Urinary bladder (tissue), 4 donors: ENCODE measurements around the gene MACIR. TPM values are rescaled to one million over a fixed set of nuclear protein-coding genes. Genes with fewer than 3 reads are reported as not detected.
A peak's percentile ranks its signal among the peaks of the same experiment; 100 is the strongest.

Source experiments
- DNase-seq: peaks from one replicate; pipeline ENCODE4 v3.0.0-alpha.2; 2015; ENCODE audit errors: extremely low spot score
- H3K27ac ChIP-seq: one replicate; pipeline ENCODE4 v1.5.1; 2013; ENCODE audit warnings: low read depth, mild to moderate bottlenecking, moderate library complexity
- H3K36me3 ChIP-seq: one replicate; pipeline ENCODE4 v1.6.1; 2013; ENCODE audit warnings: mild to moderate bottlenecking, moderate library complexity; ENCODE audit not compliant: insufficient read depth
- H3K4me1 ChIP-seq: one replicate; pipeline ENCODE4 v1.6.1; 2013; ENCODE audit warnings: mild to moderate bottlenecking, moderate library complexity; ENCODE audit not compliant: insufficient read depth
- H3K4me3 ChIP-seq: one replicate; pipeline ENCODE4 v1.5.1; 2013; ENCODE audit warnings: low read depth, low read length
- WGBS: extraction: QIAGEN DNeasy Blood & Tissue Kit; methylation state at CpG from one replicate; pipeline ENCODE4 v1.1.7; 2013; 5-methylcytosine and 5-hydroxymethylcytosine counted together
- polyA plus RNA-seq: library from polyadenylated mRNA; stranded (reverse); fragments of 200-250 nt; gene quantifications from one replicate; pipeline ENCODE4 v1.2.3, GENCODE V29; 2013
- total RNA-seq: library from RNA; depleted of rRNA; stranded (reverse); fragments of >200 nt; gene quantifications from one replicate; pipeline ENCODE4 v1.2.3, GENCODE V29; 2014
- donor health status: healthy with polysubstance abuse.
- donor health status: healthy.

The MACIR gene
- total and polyA plus RNA-seq, 2 donors = 3.5 to 10.2 TPM

- H3K4me1 ChIP-seq = no peaks in the 10 kb centered on the region
- 4% methylated on average over 20 of the region's 20 CpGs for WGBS
- H3K36me3 ChIP-seq = no peaks in the 10 kb centered on the region
- H3K27ac ChIP-seq = no peak overlapping the region
- no peak for DNase-seq
- peak overlapping the region; percentile 71 for H3K4me3 ChIP-seq
Observed at GRCh38 chr5:103259705-103260355, 1.3 kb downstream of the MACIR start.

GRCh38 chr5:103260951-103261350 is 2.4 kb downstream of the MACIR start:
- Histone ChIP-seq H3K27ac (no peak overlapping the region), H3K4me1 (no peaks in the 10 kb centered on the region), H3K36me3 (no peaks in the 10 kb centered on the region), H3K4me3 (no peak overlapping the region)
- DNase-seq = no peak
- 56% methylated on average over 3 of the region's 3 CpGs for whole genome bisulfite sequencing

- no peaks in the 10 kb centered on the region for H3K4me1 ChIP-seq
- H3K4me3 ChIP-seq = no peak overlapping the region
- DNase-seq = no peak
- no peaks in the 10 kb centered on the region for H3K36me3 ChIP-seq
- WGBS = 73% methylated on average over 1 of the region's 1 CpG
- H3K27ac ChIP-seq = no peak overlapping the region
Observed at GRCh38 chr5:103262422-103262871, 3.9 kb downstream of the MACIR start.

DNA sequence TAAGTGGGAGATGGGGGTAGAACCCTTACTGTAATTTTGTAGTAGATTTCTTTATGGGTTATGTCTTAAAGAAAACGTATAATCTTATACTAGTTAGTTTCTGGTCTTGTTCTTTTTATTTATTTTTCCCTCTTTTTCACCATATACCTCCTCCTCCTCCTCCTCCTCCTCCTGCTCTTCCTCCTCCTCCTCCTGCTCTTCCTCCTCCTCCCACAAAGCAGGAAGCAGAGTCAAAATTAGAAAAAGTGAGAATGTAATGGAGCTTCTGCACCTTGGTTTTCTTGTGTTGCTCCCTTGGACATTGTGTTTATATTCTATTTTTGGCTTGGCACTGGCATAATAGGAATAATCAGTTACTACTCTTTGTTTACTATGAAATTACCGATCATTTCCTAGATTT is 4.5 kb downstream of the MACIR start:
- Histone ChIP-seq H3K4me3 (no peak overlapping the region), H3K27ac (no peak overlapping the region), H3K36me3 (no peaks in the 10 kb centered on the region), H3K4me1 (no peaks in the 10 kb centered on the region)
- 55% methylated on average over 2 of the region's 2 CpGs for WGBS
- DNase-seq = no peak

DNA sequence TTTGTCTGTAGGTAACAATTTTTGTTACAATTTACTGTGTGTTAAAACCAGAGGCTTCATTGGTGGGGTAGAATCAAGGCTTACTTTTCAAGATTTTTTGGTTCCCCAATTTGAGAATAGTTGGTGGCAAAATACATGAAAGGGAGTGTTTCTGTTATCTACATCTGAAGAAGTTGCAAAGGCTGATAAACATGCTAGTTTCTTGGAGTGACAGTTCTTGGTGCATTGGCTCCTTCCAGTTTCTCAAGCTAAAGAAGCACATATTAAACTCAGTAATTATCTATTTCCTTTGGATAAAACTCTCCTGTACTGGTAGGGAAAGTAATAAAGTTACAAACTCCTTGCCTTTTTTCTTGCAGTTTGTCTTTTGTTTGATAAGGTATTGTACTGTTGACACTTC is 5.9 kb downstream of the MACIR start:
- no peak overlapping the region for H3K4me3 ChIP-seq
- no peaks in the 10 kb centered on the region for H3K4me1 ChIP-seq
- H3K36me3 ChIP-seq = no peaks in the 10 kb centered on the region
- DNase-seq = no peak
- H3K27ac ChIP-seq = no peak overlapping the region

DNA sequence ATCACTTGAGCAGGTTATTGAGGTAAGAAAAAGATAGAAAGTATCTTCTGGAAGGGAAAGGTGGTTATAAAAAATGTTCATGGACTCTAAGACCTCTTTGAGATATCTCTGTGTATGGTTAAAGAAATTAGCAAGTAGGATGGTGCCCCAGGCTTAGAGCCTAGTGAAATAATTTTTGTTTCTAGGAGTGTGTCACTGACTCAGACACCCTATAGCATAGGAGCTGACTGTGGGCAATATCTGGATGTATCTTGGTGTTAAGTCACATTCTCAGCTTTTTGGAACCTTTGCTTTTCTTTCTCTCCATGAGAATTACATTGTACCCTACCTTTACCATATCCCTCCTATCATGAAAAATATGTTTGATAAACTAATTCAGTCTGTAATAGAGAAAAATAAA is 12.0 kb downstream of the MACIR start:
- no peaks in the 10 kb centered on the region for H3K36me3 ChIP-seq
- no peak overlapping the region for H3K27ac ChIP-seq
- H3K4me3 ChIP-seq = no peak overlapping the region
- DNase-seq = no peak
- no peaks in the 10 kb centered on the region for H3K4me1 ChIP-seq

- DNase-seq = no peak
- Histone ChIP-seq H3K36me3 (no peaks in the 10 kb centered on the region), H3K27ac (no peak overlapping the region), H3K4me3 (no peak overlapping the region), H3K4me1 (no peaks in the 10 kb centered on the region)
- WGBS = 71% methylated on average over 2 of the region's 2 CpGs
Observed at GRCh38 chr5:103271570-103272289, 13.2 kb downstream of the MACIR start.

DNA sequence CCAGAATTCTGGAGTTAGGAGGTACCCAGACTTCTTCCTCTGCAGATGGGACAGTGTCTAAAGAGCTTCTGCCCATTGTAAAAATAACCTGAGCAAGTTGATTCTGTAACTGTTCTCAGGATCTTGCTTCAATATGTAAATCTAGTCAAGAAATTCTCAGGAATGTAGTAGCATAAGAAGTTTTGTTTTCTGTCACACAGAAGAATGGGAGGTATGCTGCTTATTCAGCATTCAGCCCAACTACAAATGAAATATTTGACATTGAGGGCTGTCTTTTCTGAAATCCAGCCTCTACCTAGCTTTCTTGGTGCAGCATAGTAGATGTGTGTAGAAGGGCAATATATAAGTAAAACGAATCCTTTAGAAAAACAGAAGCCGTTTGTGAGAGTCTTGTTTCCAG is 13.8 kb downstream of the MACIR start:
- Histone ChIP-seq H3K36me3 (no peaks in the 10 kb centered on the region), H3K4me3 (no peak overlapping the region), H3K27ac (no peak overlapping the region), H3K4me1 (no peaks in the 10 kb centered on the region)
- DNase-seq = no peak
- WGBS = 90% methylated on average over 2 of the region's 2 CpGs

DNA sequence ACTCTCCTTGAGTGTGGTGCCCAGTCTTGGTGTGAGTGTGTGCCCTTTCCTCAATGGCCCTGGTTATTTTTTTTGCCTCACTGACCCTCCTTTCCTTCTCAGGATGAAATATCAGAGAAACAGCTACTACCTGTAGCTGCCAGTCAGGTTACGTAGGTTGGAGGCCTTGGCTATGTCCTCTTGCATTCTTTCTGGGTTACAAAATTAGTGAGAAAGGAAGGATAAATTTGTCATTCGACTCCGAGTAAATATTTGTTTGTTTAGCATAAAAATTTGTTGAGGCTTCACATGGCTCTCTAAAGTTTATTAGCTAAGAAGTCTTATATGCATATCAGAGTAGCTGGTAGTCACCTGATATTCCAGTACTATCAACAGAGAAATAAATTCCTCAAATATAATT is 15.4 kb downstream of the MACIR start:
- H3K4me3 ChIP-seq = no peak overlapping the region
- no peak for DNase-seq
- WGBS = 92% methylated on average over 3 of the region's 3 CpGs
- no peaks in the 10 kb centered on the region for H3K36me3 ChIP-seq
- no peaks in the 10 kb centered on the region for H3K4me1 ChIP-seq
- no peak overlapping the region for H3K27ac ChIP-seq

DNA sequence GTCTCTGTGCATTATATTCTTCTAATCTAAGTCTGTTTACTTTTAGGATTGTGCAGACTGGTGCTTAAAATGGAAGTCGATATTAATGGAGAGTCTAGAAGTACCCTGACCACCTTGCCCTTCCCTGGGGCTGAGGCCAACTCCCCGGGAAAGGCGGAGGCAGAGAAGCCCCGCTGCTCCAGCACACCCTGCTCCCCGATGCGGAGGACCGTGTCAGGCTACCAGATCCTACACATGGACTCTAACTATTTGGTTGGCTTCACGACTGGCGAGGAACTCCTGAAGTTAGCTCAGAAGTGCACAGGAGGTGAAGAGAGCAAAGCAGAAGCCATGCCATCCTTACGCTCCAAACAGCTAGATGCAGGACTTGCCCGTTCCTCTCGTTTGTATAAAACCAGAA is 17.3 kb downstream of the MACIR start:
- DNase-seq = no peak
- 97% methylated on average over 12 of the region's 12 CpGs for WGBS
- H3K27ac ChIP-seq = no peak overlapping the region
- no peak overlapping the region for H3K4me3 ChIP-seq
- no peaks in the 10 kb centered on the region for H3K4me1 ChIP-seq
- H3K36me3 ChIP-seq = no peaks in the 10 kb centered on the region

GRCh38 chr5:103280967-103281366 is 22.4 kb downstream of the MACIR start:
- no peak for DNase-seq
- Histone ChIP-seq H3K27ac (no peak overlapping the region), H3K4me3 (no peak overlapping the region), H3K4me1 (no peaks in the 10 kb centered on the region), H3K36me3 (no peaks in the 10 kb centered on the region)
- WGBS = 97% methylated on average over 3 of the region's 3 CpGs

DNA sequence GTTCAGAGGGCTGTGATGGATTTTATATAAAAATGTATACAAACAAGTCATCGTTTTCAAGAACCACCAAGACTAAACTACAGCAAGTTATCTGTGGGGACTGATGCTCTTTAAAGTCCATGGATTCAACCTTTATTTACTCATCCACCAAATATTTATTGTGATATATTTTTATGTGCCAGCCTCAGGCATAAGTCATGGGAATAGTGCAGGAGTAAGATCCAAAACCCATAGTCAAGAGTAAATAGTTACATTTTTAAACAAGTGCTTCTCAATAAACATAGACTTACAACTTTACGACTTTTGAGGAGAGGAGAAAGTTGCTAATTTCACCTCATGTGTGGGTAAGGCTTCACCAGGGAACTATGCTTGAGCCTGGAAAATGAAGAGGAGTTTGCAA is 24.6 kb downstream of the MACIR start:
- H3K36me3 ChIP-seq = no peaks in the 10 kb centered on the region
- no peak overlapping the region for H3K27ac ChIP-seq
- WGBS = 62% methylated on average over 2 of the region's 2 CpGs
- no peak overlapping the region for H3K4me3 ChIP-seq
- H3K4me1 ChIP-seq = no peaks in the 10 kb centered on the region
- DNase-seq = no peak

DNA sequence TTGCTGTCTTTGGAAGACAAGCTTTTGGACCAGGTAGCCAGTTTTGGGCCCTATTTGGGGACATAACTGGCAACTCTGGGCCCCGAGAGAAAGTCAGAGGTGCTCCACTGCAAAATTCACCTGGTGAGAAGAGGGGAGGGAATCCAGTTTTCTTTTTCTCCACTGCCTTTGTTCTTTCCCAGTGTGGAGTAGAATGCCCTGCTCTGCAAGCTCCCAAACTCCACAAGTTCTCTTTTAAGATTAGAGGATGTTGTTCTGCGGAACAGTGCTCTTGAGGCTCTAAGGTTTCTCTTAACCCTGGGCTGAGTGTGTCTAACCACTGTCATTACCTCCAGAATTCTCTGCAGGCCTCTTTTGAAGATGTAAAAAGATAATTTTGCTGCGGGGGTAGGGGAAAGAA is 25.3 kb downstream of the MACIR start:
- Histone ChIP-seq H3K36me3 (no peaks in the 10 kb centered on the region), H3K27ac (no peak overlapping the region), H3K4me3 (no peak overlapping the region), H3K4me1 (no peaks in the 10 kb centered on the region)
- WGBS = 89% methylated on average over 3 of the region's 3 CpGs
- DNase-seq = no peak

- Histone ChIP-seq H3K4me1 (no peaks in the 10 kb centered on the region), H3K4me3 (no peak overlapping the region), H3K27ac (no peak overlapping the region), H3K36me3 (no peaks in the 10 kb centered on the region)
- WGBS = 90% methylated on average over 3 of the region's 3 CpGs
- no peak for DNase-seq
Observed at GRCh38 chr5:103286622-103287021, 28.1 kb downstream of the MACIR start.
